ENCODE results near the gene PDE8A. TPM values are rescaled to one million over a fixed set of nuclear protein-coding genes. Genes with fewer than 3 reads are reported as not detected.

PDE8A gene
- total RNA-seq, 1 experiment from 2014 or later, result 27.4 TPM

- Mint-ChIP-seq H3K4me3 (ENCODE audit: unreplicated experiment) (no peak overlapping the region), H3K9me3 (ENCODE audit: unreplicated experiment) (peaks cover 5% of the 10 kb centered on the region), H3K4me1 (ENCODE audit: insufficient read depth, unreplicated experiment) (peaks cover 15% of the 10 kb centered on the region), H3K27me3 (ENCODE audit: insufficient read depth, unreplicated experiment) (no peaks in the 10 kb centered on the region), H3K27ac (ENCODE audit: low read depth, unreplicated experiment) (no peak overlapping the region), H3K36me3 (ENCODE audit: insufficient read depth, unreplicated experiment) (peaks cover 4% of the 10 kb centered on the region)
- POLR2A ChIA-PET, result interaction anchor here (1.0 kb wide), 1 partner anchor 95 kb away, joined by 3 read pairs; no protein-coding TSS in a partner anchor
- DNase-seq (ENCODE audit: unreplicated experiment), result no peak
- no TSS peak for BruUV-seq (replicated peaks)
- TF ChIP-seq CTCF (IDR thresholded peaks at IDR 0.05; ENCODE audit: unreplicated experiment), result no peak
- intact Hi-C loops (cut with micrococcal nuclease), result loop anchor here (5.0 kb wide), 1 partner anchor 203 kb away; no protein-coding TSS in a partner anchor
- CTCF ChIA-PET, result no interaction called here
These were observed 68.1 kb downstream of the PDE8A start for GRCh38 chr15:85049805-85050204.

- intact Hi-C loops (cut with micrococcal nuclease), result no loop called here
- Mint-ChIP-seq H3K27ac (ENCODE audit: low read depth, unreplicated experiment) (no peak overlapping the region), H3K4me1 (ENCODE audit: insufficient read depth, unreplicated experiment) (peaks cover 7% of the 10 kb centered on the region), H3K36me3 (ENCODE audit: insufficient read depth, unreplicated experiment) (no peaks in the 10 kb centered on the region), H3K9me3 (ENCODE audit: unreplicated experiment) (peaks cover 40% of the 10 kb centered on the region), H3K4me3 (ENCODE audit: unreplicated experiment) (no peak overlapping the region), H3K27me3 (ENCODE audit: insufficient read depth, unreplicated experiment) (no peaks in the 10 kb centered on the region)
- POLR2A ChIA-PET, result interaction anchor here (0.6 to 1.0 kb wide), 2 partner anchors 8 to 344 kb away, joined by 3 to 4 read pairs; partner anchors contain the start of gene SEC11A
- no peak for TF ChIP-seq CTCF (IDR thresholded peaks at IDR 0.05; ENCODE audit: unreplicated experiment)
- no TSS peak for BruUV-seq (replicated peaks)
- DNase-seq (ENCODE audit: unreplicated experiment), result no peak
- CTCF ChIA-PET, result interaction anchor here (1.1 to 1.5 kb wide), 2 partner anchors 131 to 134 kb away, joined by 3 to 6 read pairs; no protein-coding TSS in a partner anchor
These were observed 78.1 kb downstream of the PDE8A start for GRCh38 chr15:85059734-85060133.

GRCh38 chr15:85062560-85062959 is 80.9 kb downstream of the PDE8A start:
- no TSS peak for BruUV-seq (replicated peaks)
- Mint-ChIP-seq H3K9me3 (ENCODE audit: unreplicated experiment) (peaks cover 24% of the 10 kb centered on the region), H3K4me3 (ENCODE audit: unreplicated experiment) (no peak overlapping the region), H3K27me3 (ENCODE audit: insufficient read depth, unreplicated experiment) (no peaks in the 10 kb centered on the region), H3K36me3 (ENCODE audit: insufficient read depth, unreplicated experiment) (no peaks in the 10 kb centered on the region), H3K27ac (ENCODE audit: low read depth, unreplicated experiment) (no peak overlapping the region), H3K4me1 (ENCODE audit: insufficient read depth, unreplicated experiment) (peaks cover 7% of the 10 kb centered on the region)
- CTCF ChIA-PET, result no interaction called here
- no peak for TF ChIP-seq CTCF (IDR thresholded peaks at IDR 0.05; ENCODE audit: unreplicated experiment)
- intact Hi-C loops (cut with micrococcal nuclease), result no loop called here
- DNase-seq (ENCODE audit: unreplicated experiment), result no peak
- POLR2A ChIA-PET, result no interaction called here

GRCh38 chr15:85063088-85063487 is 81.4 kb downstream of the PDE8A start:
- TF ChIP-seq CTCF (IDR thresholded peaks at IDR 0.05; ENCODE audit: unreplicated experiment), result no peak
- ChIA-PET CTCF (interaction anchor here (1.0 kb wide), 1 partner anchor 9 kb away, joined by 3 read pairs; no protein-coding TSS in a partner anchor), POLR2A (interaction anchor here (1.8 kb wide), 1 partner anchor 83 kb away, joined by 6 read pairs; no protein-coding TSS in a partner anchor)
- Mint-ChIP-seq H3K4me3 (ENCODE audit: unreplicated experiment) (no peak overlapping the region), H3K4me1 (ENCODE audit: insufficient read depth, unreplicated experiment) (peaks cover 7% of the 10 kb centered on the region), H3K27me3 (ENCODE audit: insufficient read depth, unreplicated experiment) (no peaks in the 10 kb centered on the region), H3K27ac (ENCODE audit: low read depth, unreplicated experiment) (no peak overlapping the region), H3K9me3 (ENCODE audit: unreplicated experiment) (peaks cover 24% of the 10 kb centered on the region), H3K36me3 (ENCODE audit: insufficient read depth, unreplicated experiment) (peaks cover 2% of the 10 kb centered on the region)
- intact Hi-C loops (cut with micrococcal nuclease), result no loop called here
- no peak for DNase-seq (ENCODE audit: unreplicated experiment)
- BruUV-seq (replicated peaks), result no TSS peak
